Left cardiac atrium (tissue), 4 donors: ENCODE measurements around the gene SLC2A6. TPM values are rescaled to one million over a fixed set of nuclear protein-coding genes. Genes with fewer than 3 reads are reported as not detected.
"Not testable (repeated sequence)": the region's sequence is repeated elsewhere in the genome, so short reads cannot be mapped to it uniquely, and the experiment has no call there.

ENCODE experiments used
- ATAC-seq, 2 donors: fragments of 200-7000 bp; cut with Tn5 transposase; one replicate each; pipeline ENCODE4 v1.9.1; 2020; ENCODE audit warnings: mild to moderate bottlenecking in 2 of 2, moderate library complexity in 2 of 2
- DNase-seq: peaks from one replicate; pipeline ENCODE4 v3.0.0-alpha.2; 2020
- intact Hi-C, 2 donors: fragments of 100-400 bp; cut with DNase I; formaldehyde crosslinking; loops; one replicate each; pipeline versions ENCODE4 v1.14.1 to v1.15.1; 2022 to 2023
- total RNA-seq, 2 donors: library from RNA; stranded (reverse); fragmentation: NEBNext Ultra II Directional; extraction: Animal tissue kit (Norgen Biotek cat#: 25700); gene quantifications; one replicate each; pipeline ENCODE4 v1.2.1, GENCODE V29; 2021
- donor health status: DM: no; HTN: yes; CAD: no.
- donor health status: DM: no; HTN: yes; CAD: no; lungs with severe emphysema.
- donor health status: DM: yes; HTN: yes; CAD: no.
- donor health status: Dilated cardiomyopathy.

SLC2A6 gene
- total RNA-seq, 2 donors from 2014 or later, result 4.3 to 7.4 TPM

DNA sequence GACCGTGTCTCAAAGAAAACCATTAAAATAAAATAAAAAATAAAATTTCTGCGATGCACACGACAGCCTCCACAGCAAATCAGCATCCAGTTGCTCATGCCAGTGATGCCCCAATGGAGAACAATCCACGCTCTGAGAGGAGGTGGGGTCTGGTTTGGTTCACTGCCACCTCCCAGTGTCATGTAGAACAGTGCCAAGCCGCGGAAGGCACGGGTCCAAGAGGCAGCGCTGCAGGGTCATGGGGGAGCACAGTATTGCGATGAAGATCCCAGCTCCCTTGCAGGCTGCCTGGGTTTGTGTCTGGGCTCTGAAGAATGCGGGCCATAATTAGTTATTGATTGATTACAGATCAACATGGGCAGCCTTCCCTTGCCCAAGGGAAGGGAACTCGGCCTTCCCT, 25.2 kb downstream of the SLC2A6 start:
- no peak for DNase-seq
- intact Hi-C loops, result no loop called here
- peak; percentile 34 to 91 for ATAC-seq

DNA sequence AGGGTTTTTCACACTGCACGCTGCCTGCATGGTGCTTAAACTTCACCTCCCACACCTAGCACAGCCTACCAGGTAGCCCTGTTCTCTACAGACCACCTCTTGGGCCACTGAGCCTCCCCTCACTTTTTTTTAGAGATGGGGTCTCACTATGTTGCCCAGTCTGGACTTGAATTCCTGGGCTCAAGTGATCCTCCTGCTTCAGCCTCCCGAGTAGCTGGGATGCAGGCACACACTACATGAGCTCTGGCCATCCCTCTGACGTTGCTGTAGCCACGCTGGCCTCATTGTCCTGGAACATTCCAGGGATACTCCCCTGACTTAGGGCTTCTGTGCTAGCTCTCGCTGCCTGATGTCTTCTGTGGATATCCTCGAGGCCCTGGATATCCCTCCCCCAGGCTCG, 26.3 kb downstream of the SLC2A6 start:
- intact Hi-C loops, result no loop called here
- no peak for DNase-seq
- ATAC-seq, result no peak

DNA sequence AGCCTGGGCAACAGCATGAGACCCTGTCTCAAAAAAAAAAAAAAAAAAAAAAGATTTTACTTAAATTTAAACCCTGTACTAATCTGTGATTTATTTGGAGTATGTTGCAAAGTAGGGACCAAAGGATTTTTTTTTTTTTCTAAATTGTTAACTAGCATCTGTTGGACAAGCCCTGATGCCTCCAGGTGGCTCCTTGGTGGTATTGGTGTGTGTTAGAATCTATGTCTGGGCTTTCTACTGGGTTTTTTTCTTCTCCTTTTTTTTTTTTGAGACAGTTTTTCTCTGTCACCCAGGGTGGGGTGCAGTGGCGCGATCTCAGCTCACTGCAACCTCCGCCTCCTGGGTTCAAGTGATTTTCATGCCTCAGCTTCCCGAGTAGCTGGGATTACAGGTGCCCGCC, 27.0 kb downstream of the SLC2A6 start:
- DNase-seq, intact Hi-C loops, ATAC-seq: not testable (repeated sequence)

DNA sequence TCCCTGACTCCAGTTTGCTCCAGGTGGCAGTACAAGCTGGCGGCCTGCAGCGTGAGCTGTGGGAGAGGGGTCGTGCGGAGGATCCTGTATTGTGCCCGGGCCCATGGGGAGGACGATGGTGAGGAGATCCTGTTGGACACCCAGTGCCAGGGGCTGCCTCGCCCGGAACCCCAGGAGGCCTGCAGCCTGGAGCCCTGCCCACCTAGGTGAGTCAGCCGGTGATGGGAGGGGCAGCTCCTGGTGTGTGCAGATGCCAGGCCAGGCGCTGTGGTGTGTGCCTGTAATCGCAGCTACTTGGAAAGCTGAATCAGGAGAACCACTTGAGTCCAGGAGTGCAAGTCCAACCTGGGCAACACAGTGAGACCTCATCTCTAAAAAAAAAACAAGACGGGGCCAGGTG, 29.1 kb downstream of the SLC2A6 start:
- ATAC-seq (peak in 1 of 2 donors; percentile 84), DNase-seq (no peak)
- intact Hi-C loops, result no loop called here

DNA sequence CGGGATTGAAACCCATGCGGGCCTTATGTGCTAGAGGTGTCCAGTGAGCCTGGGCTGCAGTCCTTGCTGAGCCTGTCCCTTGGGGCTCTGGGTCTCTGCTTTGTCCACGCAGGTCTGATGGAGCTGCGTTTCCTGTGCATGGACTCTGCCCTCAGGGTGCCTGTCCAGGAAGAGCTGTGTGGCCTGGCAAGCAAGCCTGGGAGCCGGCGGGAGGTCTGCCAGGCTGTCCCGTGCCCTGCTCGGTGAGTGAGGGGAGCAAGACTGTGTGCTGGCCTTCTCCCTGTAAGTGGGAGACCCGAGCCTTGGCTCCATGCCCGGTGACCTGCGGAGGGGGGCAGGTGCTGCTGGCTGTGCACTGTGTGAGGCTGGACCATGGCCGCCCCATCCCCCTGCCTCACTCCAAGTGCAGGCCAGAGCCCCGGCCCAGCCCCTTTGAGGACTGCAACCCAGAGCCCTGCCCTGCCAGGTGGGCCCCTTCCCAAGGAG, 30.4 kb downstream of the SLC2A6 start:
- DNase-seq, result no peak
- intact Hi-C loops, result no loop called here
- no peak for ATAC-seq

DNA sequence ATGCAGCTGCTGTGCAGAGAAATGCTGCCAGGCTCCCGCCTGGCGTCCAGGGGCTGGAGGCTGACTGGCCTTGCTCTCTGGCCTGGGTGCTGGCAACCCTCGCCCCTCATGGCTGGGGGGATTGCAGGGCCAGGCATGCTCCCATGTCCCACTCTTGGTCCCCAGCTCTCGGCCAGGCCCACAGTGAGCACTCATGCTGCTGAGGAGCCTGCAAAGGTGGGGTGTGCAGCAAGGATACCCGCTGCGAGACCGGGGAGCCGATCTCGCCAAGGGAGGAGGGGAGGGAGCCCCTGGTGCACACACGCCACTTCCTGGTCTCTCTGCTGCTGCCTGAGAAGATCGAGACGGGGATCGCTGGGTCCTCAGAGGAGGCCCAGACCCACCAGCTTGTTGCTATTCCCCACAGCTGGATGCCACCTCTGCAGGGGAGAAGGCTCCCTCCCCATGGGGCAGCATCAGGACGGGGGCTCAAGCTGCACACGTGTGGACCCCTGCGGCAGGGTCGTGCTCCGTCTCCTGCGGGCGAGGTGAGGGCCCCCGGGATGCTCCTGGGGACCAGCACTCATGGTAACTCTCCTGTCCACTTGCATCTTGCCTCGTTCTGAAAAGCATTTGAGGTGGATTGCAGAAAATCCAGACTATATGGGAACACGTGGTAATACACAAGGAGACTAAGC, 33.5 kb downstream of the SLC2A6 start:
- DNase-seq (no peak), ATAC-seq (no peak)
- intact Hi-C loops, result no loop called here

DNA sequence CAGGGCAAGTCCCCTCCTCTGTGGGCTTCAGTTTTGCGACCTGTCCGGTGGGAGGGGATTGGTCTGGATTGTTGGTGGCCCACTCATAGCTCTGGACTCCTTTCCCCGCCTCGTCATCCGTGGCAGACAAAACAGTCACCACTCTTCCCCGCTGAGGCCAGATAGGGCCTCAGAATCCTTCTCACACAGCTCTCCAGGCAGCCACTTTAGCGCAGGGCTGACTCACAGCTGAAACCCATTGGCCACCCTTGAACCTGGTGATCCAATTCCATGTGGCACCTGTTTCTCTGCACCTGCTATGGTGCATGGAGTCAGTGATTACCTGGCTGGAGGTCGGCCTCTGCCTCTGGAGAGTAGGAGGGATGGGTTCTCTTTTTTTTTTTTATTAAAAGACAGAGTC, 34.9 kb downstream of the SLC2A6 start:
- ATAC-seq (no peak), DNase-seq (no peak)
- intact Hi-C loops, result no loop called here

DNA sequence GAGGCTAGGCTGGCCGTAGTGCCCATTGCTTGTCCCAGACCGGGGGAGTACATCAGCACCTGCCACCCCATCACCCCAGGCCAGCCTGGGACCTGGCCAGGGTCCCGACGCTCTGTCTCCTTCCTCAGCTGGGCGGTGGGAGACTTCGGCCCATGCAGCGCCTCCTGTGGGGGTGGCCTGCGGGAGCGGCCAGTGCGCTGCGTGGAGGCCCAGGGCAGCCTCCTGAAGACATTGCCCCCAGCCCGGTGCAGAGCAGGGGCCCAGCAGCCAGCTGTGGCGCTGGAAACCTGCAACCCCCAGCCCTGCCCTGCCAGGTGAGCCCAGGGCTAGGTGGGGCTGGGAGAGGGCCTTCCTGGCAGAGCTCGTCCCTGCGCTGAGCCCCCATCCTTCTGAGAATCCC, 35.7 kb downstream of the SLC2A6 start:
- intact Hi-C loops, result no loop called here
- DNase-seq (no peak), ATAC-seq (no peak)

DNA sequence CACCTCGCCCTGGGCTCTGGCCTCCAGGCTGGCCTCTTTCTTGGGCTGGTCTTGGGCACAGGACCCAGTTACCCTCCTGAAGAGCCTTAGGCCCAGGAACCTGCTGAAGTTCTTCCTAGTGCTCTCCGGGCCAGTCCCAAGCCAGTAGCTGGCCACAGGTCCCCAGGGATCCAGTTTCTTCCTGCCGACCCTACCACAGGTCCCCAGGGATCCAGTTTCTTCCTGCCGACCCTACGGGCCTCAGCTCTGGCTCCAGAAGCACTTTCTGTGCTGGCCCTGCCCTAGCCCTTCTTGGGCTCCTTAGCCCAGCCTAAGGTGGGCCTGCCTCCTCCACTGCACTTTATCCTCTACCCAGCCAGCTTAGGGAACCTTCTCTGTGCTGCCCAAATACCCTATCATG, 37.3 kb downstream of the SLC2A6 start:
- no peak for ATAC-seq
- intact Hi-C loops, result no loop called here
- DNase-seq, result no peak

DNA sequence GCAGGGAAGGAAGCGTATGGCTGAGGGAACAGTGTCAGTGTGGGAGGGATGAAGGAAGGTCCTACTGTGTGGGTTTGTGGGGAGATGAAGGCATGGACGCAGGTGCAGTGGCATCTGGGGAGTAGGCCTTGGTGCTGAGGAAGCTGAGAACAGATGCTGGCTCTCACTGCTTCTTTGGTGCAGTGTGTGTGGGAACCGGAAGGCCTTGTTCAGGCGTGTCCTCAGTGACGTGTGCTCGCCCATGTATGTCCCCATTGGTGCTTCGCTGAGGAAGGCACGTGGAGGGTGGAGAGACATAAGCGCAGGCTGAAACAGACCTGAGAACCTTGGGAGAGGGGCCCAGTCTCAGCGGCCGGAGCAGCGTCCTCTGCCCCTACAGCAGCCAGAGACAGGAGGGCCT, 38.0 kb downstream of the SLC2A6 start:
- intact Hi-C loops, result no loop called here
- no peak for DNase-seq
- ATAC-seq, result no peak

DNA sequence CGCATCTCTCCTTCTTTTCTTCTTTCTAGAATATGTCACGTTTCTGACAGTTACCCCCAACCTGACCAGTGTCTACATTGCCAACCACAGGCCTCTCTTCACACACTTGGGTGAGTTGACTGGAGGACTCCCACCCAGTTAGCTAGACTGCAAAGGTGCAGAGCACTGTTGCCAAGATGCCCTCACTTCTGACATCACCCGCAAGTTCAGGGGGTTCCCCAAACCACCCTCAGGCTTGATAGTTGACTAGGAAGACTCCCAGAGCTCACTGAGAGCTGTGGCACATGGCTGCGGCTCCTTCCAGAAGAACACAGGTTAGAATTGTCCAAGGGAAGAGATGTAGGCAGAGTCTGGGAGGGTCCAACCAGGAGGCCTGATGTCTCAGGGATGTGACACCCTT, 39.6 kb downstream of the SLC2A6 start:
- intact Hi-C loops, result no loop called here
- ATAC-seq, result no peak

DNA sequence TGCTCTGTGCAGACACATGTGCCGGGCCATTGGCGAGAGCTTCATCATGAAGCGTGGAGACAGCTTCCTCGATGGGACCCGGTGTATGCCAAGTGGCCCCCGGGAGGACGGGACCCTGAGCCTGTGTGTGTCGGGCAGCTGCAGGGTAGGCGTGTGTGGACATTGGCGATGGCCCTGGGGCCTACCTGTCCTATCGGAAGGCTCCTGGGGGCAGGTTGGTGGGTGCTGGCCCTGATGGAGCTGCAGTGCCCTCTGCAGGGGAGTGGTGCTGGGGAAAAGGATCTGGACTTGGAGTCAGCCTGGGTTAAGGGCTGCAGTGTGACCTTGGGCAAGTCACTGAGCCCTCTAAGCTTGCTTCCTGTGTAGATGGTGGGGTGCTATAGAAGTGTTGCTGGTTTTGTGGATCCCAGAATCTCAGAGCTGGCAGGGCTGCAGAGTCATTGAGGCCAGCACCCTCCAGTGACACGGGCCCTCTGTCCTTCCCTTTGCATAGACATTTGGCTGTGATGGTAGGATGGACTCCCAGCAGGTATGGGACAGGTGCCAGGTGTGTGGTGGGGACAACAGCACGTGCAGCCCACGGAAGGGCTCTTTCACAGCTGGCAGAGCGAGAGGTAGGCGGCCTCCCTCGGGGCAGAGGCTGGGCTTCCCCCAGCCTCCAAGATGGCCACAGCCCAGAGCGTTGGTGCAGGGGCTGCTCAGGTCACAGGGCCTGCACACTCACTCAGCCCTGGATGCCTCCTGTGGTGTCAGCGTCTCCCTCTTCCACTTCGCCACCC, 41.0 kb downstream of the SLC2A6 start:
- ATAC-seq (no peak), DNase-seq (no peak)
- intact Hi-C loops, result no loop called here

More for the DNA sequence above, 39.6 kb downstream of the SLC2A6 start:
- no peak for DNase-seq

DNA sequence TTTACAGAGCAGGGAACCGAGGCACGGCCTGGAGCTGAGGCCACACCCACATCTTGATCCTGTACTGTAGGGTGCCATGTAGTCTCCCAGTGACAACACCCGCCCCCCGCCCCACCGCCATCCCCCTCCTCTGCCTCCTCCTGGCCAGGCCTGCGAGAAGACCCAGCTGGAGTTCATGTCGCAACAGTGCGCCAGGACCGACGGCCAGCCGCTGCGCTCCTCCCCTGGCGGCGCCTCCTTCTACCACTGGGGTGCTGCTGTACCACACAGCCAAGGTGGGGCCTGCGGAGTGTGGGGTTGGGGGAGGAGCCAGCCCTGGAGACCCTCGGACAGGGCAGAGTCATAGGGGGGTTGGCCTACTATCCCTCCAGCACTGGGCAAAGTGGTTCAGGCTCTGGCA, 42.2 kb downstream of the SLC2A6 start:
- DNase-seq (no peak), ATAC-seq (no peak)
- intact Hi-C loops, result no loop called here

DNA sequence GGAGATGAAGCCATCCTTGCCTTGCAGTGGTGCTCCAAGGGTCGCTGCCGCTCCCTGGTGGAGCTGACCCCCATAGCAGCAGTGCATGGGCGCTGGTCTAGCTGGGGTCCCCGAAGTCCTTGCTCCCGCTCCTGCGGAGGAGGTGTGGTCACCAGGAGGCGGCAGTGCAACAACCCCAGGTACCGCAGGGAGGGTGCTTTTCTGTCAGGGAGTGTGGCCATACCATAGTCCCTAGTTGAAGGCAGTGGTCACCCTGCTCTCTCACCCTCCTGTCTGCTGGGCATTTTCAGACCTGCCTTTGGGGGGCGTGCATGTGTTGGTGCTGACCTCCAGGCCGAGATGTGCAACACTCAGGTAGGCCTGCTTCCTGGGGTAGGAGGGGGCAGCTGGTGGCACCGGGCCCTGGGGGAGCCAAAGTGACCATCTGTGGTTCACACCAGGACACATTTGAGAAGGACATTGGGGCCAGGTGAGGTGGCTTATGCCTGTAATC, 45.5 kb downstream of the SLC2A6 start:
- DNase-seq (no peak), ATAC-seq (no peak)
- intact Hi-C loops, result no loop called here

DNA sequence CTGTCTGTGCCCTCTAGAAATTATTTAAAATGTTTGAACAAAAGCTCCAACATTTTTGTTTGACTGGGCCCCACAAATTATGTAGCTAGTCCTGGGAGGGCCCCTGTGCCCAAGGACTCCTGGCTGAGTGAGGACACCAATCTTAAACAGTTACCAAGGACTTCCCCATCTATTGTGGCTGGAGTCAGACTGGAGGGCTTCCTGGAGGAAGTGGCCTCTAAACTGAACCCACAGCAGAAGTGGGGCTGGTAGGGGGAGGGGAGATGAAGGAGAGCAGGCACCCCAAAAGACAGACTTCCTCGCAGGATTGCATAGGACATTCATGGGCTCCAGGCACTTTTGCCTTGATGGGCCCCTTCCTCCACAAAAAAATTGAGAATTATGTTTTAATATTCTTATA, 48.7 kb downstream of the SLC2A6 start:
- intact Hi-C loops, result no loop called here
- no peak for DNase-seq
- ATAC-seq, result no peak

DNA sequence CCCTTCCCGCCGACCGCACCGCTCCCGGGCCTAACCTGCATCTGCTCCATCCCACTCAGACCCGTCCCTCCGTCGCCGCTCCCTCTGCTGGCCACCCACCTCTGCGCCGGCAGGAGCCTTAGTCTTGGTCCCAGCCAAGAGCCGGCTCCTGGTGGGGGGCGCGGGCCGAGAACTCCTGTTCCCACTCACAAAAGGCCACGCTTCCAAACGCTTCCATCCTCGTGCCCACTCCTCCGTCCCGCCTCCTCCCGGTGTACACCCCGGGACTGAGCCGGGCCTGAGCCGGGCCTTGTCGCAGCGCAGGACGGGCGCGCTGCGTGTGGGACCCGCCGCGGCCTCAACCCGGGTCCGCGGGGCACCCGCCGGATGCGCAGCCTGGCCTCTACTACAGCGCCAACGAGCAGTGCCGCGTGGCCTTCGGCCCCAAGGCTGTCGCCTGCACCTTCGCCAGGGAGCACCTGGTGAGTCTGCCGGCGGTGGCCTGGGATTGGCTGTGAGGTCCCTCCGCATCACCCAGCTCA, 49.2 kb downstream of the SLC2A6 start:
- intact Hi-C loops, result no loop called here
- DNase-seq (no peak), ATAC-seq (peak in 1 of 2 donors; percentile 70)

DNA sequence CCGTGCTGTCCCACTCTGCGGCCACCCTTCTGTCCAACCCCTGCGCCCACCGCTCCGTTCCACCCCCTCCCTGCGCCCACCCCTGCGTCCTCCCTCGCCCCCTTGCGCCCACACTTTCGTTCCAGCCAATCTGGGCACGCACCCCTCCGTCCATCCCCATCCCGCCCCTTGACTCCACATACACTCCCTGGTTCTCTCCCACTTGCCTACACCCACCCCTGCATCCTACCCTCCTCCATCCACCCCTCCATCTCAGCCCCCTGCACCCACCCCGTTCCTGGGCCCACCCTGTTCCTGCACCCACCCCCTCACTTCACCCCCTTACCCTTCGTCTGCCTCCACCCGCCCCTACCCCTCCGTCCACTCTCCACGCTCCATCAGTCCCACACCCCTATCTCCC, 49.7 kb downstream of the SLC2A6 start:
- intact Hi-C loops, result no loop called here
- ATAC-seq, result no peak
- no peak for DNase-seq

DNA sequence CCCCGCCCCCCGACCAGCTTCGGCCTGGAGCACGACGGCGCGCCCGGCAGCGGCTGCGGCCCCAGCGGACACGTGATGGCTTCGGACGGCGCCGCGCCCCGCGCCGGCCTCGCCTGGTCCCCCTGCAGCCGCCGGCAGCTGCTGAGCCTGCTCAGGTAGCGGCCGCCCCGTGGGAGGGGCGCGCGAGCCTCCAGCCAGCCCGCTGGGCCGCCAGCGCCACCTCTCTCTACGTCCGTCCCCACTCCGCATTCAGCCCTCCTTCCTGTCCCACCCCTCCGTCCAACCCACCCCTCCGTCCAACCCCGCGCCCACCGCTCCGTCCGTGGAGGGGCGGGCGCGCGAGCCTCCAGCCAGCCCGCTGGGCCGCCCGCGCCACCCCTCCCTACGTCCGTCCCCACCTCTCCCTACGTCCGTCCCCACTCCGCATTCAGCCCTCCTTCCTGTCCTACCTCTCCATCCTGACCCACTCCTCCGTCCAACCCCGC, 50.2 kb downstream of the SLC2A6 start:
- intact Hi-C loops, result no loop called here
- DNase-seq (no peak), ATAC-seq (peak; percentile 14 to 55)

DNA sequence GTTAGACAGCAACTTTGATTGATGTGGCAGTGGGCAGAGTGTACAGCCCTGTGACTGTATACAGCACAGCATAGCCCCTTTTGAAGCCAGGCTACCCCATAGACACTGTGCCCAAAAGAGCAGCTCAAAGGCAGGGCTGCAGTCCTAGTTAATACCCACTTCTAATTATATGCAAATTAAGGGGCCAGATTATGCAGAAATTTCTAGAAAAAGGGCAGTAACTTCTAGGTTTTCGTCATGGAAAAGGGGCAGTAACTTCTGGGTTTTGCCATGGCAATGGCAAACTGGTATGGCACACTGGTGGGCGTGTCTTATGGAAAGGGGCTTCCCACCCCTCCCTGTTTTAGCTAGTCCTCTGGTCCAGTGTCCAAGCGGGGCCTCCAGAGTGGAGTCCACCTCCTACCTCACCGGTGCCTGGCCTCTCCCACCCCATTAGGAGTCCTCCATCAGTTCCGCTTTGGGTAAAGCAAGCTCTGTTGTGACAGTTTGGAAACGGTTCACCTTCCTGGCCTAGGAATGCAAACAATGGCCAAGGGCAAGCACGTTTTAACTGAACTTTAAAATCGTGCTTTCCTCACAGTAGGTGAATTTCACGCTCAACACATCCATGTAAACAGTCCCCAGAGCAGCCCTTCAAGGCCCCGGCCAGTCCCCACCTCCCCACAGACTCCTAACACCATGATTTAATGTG, 51.1 kb downstream of the SLC2A6 start:
- DNase-seq, result no peak
- intact Hi-C loops, result no loop called here
- no peak for ATAC-seq

DNA sequence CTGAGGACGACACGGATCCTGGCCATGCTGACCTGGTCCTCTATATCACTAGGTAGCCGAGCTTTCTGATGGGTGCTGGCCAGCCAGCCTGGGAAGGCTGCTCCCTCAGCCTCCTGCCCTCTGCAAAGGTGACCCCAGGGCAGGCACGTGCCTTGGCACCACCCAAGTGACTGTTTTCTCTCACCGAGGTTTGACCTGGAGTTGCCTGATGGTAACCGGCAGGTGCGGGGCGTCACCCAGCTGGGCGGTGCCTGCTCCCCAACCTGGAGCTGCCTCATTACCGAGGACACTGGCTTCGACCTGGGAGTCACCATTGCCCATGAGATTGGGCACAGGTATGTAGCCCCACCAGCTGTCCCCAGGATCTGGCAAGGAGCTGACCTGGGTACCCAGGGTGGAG, 52.9 kb downstream of the SLC2A6 start:
- ATAC-seq (no peak), DNase-seq (no peak)
- intact Hi-C loops, result no loop called here
